Parathyroid adenoma (tissue), 2 donors: Measurements from ENCODE around the gene ATP5IF1.

Experiments used
- H2AFZ ChIP-seq: fragments of 300-600 bp; sonication (generic); one replicate; pipeline ENCODE4 v1.7.0; 2017; ENCODE audit warnings: antibody characterized with exemption, mild to moderate bottlenecking
- H3K27ac ChIP-seq: fragments of 300-600 bp; sonication (generic); one replicate; pipeline ENCODE4 v1.7.0; 2017
- H3K27me3 ChIP-seq: fragments of 300-600 bp; sonication (generic); one replicate; pipeline ENCODE4 v1.7.0; 2017; ENCODE audit warnings: low read length; ENCODE audit not compliant: control insufficient read depth, insufficient read depth
- H3K36me3 ChIP-seq: fragments of 300-600 bp; sonication (generic); one replicate; pipeline ENCODE4 v1.7.0; 2017; ENCODE audit warnings: low read length; ENCODE audit not compliant: control insufficient read depth, insufficient read depth
- H3K4me1 ChIP-seq: fragments of 300-600 bp; sonication (generic); one replicate; pipeline ENCODE4 v1.7.0; 2017; ENCODE audit warnings: control low read depth
- H3K4me2 ChIP-seq: fragments of 300-600 bp; sonication (generic); one replicate; pipeline ENCODE4 v1.7.0; 2017; ENCODE audit warnings: low read length
- H3K4me3 ChIP-seq: fragments of 300-600 bp; sonication (generic); one replicate; pipeline ENCODE4 v1.7.0; 2017; ENCODE audit warnings: low read depth, low read length
- H3K79me2 ChIP-seq: fragments of 300-600 bp; sonication (generic); one replicate; pipeline ENCODE4 v1.7.0; 2017; ENCODE audit warnings: control low read depth
- H3K9ac ChIP-seq: fragments of 300-600 bp; sonication (generic); one replicate; pipeline ENCODE4 v1.7.0; 2017; ENCODE audit warnings: mild to moderate bottlenecking
- H3K9me3 ChIP-seq: fragments of 300-600 bp; sonication (generic); one replicate; pipeline ENCODE4 v1.7.0; 2017; ENCODE audit warnings: low read length; ENCODE audit not compliant: control insufficient read depth
- CTCF ChIP-seq: fragments of 300-600 bp; sonication (generic); IDR thresholded peaks from one replicate; pipeline ENCODE4 v1.7.0; 2017; ENCODE audit warnings: antibody characterized with exemption, mild to moderate bottlenecking
- donor health status: primary hyperparathyroidism.

Gene ATP5IF1

GRCh38 chr1:28243685-28244311, 7.9 kb downstream of the ATP5IF1 start:
- Histone ChIP-seq H3K4me2 (no peak overlapping the region), H3K9ac (no peak overlapping the region), H3K79me2 (no peaks in the 10 kb centered on the region), H2AFZ (no peak overlapping the region), H3K27ac (no peak overlapping the region), H3K36me3 (no peaks in the 10 kb centered on the region), H3K27me3 (no peaks in the 10 kb centered on the region), H3K4me3 (no peak overlapping the region), H3K4me1 (peaks cover 7% of the 10 kb centered on the region), H3K9me3 (no peaks in the 10 kb centered on the region)
- no peak for TF ChIP-seq CTCF

GRCh38 chr1:28244549-28245251, 8.8 kb downstream of the ATP5IF1 start:
- H3K4me1 ChIP-seq, result peaks cover 10% of the 10 kb centered on the region
- H3K27me3 ChIP-seq, result no peaks in the 10 kb centered on the region
- no peak for TF ChIP-seq CTCF
- H3K36me3 ChIP-seq, result no peaks in the 10 kb centered on the region
- no peaks in the 10 kb centered on the region for H3K79me2 ChIP-seq
- H3K4me2 ChIP-seq, result no peak overlapping the region
- no peak overlapping the region for H2AFZ ChIP-seq
- H3K4me3 ChIP-seq, result no peak overlapping the region
- H3K27ac ChIP-seq, result no peak overlapping the region
- no peaks in the 10 kb centered on the region for H3K9me3 ChIP-seq
- no peak overlapping the region for H3K9ac ChIP-seq

GRCh38 chr1:28246427-28246832, 10.5 kb downstream of the ATP5IF1 start:
- Histone ChIP-seq H3K79me2 (no peaks in the 10 kb centered on the region), H3K27ac (peak overlapping the region; percentile 71), H2AFZ (peak overlapping the region; percentile 90), H3K36me3 (no peaks in the 10 kb centered on the region), H3K9me3 (no peaks in the 10 kb centered on the region), H3K4me1 (peaks cover 10% of the 10 kb centered on the region), H3K4me3 (peak overlapping the region; percentile 99), H3K4me2 (peak overlapping the region; percentile 97), H3K27me3 (no peaks in the 10 kb centered on the region), H3K9ac (no peak overlapping the region)
- no peak for TF ChIP-seq CTCF

- peak overlapping the region; percentile 87 for H2AFZ ChIP-seq
- H3K4me3 ChIP-seq, result peak overlapping the region; percentile 99
- H3K4me2 ChIP-seq, result peak overlapping the region; percentile 97
- peaks cover 10% of the 10 kb centered on the region for H3K4me1 ChIP-seq
- no peak for TF ChIP-seq CTCF
- H3K36me3 ChIP-seq, result no peaks in the 10 kb centered on the region
- no peaks in the 10 kb centered on the region for H3K9me3 ChIP-seq
- no peaks in the 10 kb centered on the region for H3K27me3 ChIP-seq
- H3K27ac ChIP-seq, result peak overlapping the region; percentile 62
- H3K79me2 ChIP-seq, result no peaks in the 10 kb centered on the region
- H3K9ac ChIP-seq, result no peak overlapping the region
These were observed 11.8 kb downstream of the ATP5IF1 start for GRCh38 chr1:28247612-28248272.
